GM18507 (cell line): ENCODE data around the gene MSMB.
"Not testable (repeated sequence)": the region's sequence is repeated elsewhere in the genome, so short reads cannot be mapped to it uniquely, and the experiment has no call there.

ENCODE experiments used
- DNase-seq: peaks from one replicate; pipeline ENCODE4 v3.0.0; 2011; ENCODE audit warnings: low read depth; ENCODE audit not compliant: insufficient read length; ENCODE audit errors: extremely low spot score
- FAIRE-seq: peaks from 2 replicates; lab custom pipeline; 2011; peaks lifted over from hg19 to GRCh38; lab: Jason Lieb, UNC

The MSMB gene

GRCh38 chr10:46073564-46073963 is 27.5 kb upstream of the MSMB start:
- DNase-seq, result no peak
- no peak for FAIRE-seq

- no peak for FAIRE-seq
- no peak for DNase-seq
These were observed 24.7 kb upstream of the MSMB start for GRCh38 chr10:46070749-46071148.

DNA sequence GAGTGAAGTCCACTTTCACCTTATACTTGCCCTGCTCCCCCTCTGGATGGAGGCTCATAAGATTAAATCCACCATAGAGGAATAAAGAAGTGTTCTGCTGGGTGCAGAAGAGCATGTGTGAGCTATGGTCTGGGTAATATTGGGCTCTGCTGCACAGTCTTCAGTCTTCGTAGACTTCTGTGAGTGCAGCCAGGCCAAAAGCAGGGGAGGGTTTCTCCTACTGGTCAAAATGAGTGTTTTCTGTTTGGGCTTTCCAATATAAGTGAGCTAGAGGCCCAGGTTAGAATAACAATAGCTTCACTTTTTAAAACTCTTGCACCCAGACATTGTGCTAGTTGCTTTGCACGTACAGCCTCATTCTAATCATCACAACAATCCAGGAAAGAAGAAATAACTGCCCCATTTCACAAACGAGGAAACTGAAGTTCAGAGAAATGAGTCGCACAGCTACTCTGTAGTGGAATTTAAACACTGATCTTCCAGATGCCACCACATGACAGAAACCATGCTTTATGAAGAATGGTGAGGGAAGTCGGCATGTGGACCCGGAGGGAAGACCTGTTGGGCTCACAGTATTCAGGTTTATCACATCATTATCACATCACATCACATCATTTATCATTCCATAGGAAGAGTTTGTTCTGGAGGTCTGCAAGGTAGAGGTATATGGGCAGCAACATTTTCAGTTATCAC is 23.8 kb upstream of the MSMB start:
- FAIRE-seq, result no peak
- no peak for DNase-seq

DNA sequence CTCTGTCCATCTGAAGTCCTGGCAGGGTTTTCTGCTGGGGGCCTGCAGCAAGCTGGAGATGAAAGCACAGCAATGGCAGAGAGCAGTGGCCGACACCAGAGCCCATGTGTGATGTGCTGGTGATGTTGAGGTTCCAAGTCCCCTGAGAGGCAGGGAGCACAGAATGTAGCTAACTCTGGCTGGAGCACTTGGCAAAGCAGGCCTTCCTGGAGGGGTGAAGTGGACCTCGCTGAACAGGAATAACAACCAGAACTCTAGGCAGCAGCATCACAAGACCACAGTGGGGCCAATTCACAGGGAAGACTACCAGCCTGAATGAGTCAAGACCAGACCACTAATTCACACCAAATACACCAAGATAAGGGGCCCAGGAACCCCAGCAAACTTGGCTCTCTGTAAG is 22.8 kb upstream of the MSMB start:
- DNase-seq, result no peak
- FAIRE-seq, result no peak

GRCh38 chr10:46068117-46068516 is 22.0 kb upstream of the MSMB start:
- no peak for DNase-seq
- no peak for FAIRE-seq

- FAIRE-seq, result no peak
- DNase-seq, result no peak
These were observed 18.3 kb upstream of the MSMB start for GRCh38 chr10:46064269-46064817.

DNA sequence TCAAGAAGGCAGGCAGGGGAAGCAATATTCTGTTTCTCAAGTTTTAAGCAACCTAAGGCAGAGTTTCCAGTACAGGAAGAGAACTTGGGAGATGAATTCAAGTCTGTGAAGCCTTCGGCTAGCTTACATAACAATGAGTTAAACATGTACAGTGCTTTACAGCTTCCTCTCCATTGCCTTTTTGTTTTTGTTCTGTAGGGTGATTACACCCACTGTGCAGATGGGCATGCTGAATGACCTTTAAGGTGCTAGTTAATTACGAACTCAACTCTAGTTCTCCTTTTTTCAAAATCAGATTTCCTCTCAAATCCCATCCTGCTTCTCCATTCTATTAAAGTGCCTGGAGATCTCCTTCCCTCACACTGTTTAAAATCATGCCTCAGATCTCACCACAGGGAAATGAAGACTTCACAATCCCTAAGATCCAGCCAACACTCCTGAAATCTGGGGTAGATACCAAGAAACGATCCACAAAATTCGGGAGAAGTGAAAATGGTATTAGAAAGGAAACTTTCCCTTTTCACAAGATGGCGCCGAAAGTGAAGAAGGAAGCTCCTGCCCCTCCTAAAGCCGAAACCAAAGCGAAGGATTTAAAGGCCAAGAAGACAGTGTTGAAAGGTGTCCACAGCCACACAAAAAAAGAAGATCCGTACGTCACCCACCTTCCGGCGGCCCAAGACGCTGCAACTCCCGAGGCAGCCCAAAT is 16.8 kb upstream of the MSMB start:
- DNase-seq (no peak), FAIRE-seq (no peak)

GRCh38 chr10:46060706-46061105 is 14.6 kb upstream of the MSMB start:
- no peak for FAIRE-seq
- no peak for DNase-seq

GRCh38 chr10:46057927-46058326 is 11.9 kb upstream of the MSMB start:
- not testable (repeated sequence) for FAIRE-seq, DNase-seq

GRCh38 chr10:46057038-46057437 is 11.0 kb upstream of the MSMB start:
- DNase-seq, result no peak
- FAIRE-seq, result no peak

- FAIRE-seq, result no peak
- DNase-seq, result no peak
These were observed 9.7 kb upstream of the MSMB start for GRCh38 chr10:46055771-46056170.

GRCh38 chr10:46053534-46054434 is 7.7 kb upstream of the MSMB start:
- DNase-seq, result no peak
- no peak for FAIRE-seq

DNA sequence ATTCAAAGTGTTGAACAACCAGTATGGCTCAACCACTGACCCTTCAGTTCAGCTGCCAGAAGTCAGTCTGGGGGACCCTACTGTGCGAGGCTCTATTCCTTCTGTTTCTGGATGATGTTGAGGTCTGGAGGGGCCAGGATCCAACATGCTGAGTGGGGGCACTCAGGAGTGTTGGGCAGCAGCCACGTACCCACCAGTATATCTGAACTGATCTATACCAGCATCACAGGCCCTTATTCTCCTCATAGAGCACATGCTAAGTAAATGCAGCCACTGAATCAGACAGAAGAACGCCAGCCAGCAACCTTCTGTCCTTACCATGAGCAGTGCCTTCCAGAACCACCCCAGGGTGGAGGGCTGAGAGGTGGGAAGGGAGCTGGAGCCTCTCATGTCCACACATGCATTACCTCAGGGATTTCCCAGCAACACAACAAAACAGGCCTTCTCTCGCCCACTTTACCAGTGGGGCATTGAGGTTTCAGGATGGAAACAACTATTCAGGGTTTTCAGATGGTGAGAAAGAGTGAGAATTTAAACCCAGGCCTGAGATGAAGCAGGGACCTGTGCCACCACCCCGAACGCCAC is 6.8 kb upstream of the MSMB start:
- FAIRE-seq, result no peak
- no peak for DNase-seq

- FAIRE-seq, result no peak
- no peak for DNase-seq
These were observed 6.2 kb upstream of the MSMB start for GRCh38 chr10:46052057-46052790.

DNA sequence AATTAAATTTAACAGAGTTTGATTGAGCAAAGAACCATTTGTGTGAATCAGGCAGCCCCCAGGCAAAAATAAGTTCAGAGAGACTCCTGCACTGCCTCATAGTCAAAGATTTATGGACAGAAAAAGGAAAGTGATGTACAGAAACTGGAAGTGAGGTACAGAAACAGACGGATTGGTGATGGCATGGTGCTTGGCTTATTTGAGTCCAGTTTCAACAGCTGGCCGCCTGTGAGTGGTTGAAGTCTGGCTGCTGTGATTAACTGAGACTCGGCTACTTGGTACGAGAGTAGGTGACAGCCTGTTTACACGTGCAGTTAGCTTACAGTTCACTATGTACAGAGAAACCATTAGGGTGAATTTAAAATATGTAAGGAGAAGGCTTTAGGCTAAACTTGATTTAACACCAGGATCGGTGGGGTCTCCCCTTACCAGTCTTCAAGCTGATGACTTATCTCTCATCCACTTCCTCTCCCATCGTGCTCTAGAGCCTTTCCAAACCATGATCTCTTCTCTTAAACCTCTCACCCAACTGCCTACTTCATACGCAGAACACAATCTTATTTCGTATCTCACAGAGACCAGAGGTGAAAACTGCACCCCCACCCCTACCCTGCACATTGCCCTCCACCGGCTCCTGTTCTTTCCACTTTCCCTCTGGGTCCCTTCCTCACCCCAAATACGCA is 5.0 kb upstream of the MSMB start:
- no peak for FAIRE-seq
- DNase-seq, result no peak

GRCh38 chr10:46049497-46049831 is 3.4 kb upstream of the MSMB start:
- not testable (repeated sequence) for DNase-seq, FAIRE-seq

DNA sequence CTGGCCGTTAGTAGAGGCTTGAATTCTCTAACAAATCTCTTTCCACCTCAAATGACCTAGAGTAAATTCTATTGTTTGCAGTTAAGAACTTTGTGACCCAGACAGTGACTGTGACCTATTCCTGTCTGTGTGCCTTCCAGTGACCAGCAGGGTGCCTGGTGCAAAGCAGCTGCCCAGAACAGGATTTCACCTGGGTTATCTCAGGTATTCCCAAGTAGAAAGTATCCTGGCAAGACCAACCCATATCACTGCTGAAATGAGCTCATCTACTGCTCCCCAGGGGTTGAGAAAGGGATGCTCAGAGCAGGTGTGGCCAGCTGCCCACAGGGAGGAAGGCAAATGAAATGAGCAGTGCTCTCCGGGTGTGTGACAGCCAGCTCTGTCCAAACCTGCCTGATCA is 2.1 kb upstream of the MSMB start:
- FAIRE-seq (no peak), DNase-seq (no peak)

DNA sequence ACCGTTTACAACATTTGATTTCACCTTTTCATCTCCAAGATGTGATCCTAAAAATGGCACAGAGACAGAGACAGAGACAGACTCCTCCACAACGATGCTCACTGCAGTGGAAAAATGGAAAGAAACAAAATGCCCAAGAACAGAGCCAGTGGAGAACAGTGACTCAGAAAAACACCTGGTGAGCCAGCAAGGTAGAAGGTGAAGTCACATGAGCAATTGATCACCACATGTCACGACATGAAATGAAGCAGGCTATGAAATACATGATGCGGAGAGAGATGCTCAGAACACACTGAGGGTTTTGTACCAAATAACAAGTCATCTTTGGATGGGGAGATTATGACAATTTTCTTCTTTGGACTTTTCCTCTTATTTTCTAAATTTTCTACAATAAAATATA is 3.5 kb downstream of the MSMB start:
- no peak for FAIRE-seq

DNA sequence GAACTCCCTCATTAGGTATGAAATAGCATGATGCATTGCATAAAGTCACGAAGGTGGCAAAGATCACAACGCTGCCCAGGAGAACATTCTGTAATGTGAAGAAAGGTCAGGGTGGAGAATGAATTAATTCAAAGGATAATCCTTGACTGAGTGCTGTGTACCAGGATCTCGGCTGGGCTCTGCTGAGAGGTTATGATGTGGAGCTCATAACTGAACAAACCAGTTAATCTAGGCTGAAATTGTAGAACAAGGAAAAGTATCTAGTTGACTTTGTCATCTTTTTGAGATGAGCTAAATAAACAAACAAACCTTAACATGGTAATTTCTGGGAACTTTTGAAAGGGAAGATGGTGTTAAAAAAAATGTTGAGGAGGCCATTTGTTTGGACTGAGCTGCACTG is 6.1 kb downstream of the MSMB start:
- DNase-seq (no peak), FAIRE-seq (no peak)

More for the DNA sequence above, 3.5 kb downstream of the MSMB start:
- DNase-seq, result no peak
